ENCODE measurements around the gene THAP4. TPM values are rescaled to one million over a fixed set of nuclear protein-coding genes. Genes with fewer than 3 reads are reported as not detected.

THAP4 gene, protein sequence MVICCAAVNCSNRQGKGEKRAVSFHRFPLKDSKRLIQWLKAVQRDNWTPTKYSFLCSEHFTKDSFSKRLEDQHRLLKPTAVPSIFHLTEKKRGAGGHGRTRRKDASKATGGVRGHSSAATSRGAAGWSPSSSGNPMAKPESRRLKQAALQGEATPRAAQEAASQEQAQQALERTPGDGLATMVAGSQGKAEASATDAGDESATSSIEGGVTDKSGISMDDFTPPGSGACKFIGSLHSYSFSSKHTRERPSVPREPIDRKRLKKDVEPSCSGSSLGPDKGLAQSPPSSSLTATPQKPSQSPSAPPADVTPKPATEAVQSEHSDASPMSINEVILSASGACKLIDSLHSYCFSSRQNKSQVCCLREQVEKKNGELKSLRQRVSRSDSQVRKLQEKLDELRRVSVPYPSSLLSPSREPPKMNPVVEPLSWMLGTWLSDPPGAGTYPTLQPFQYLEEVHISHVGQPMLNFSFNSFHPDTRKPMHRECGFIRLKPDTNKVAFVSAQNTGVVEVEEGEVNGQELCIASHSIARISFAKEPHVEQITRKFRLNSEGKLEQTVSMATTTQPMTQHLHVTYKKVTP
- polyA plus RNA-seq (2013, experiment 1 of 4): 50.0 TPM
- 44.4 TPM for polyA plus RNA-seq (2013, experiment 2 of 4)
- polyA plus RNA-seq (2013, experiment 3 of 4): 38.3 TPM
- 41.7 TPM for polyA plus RNA-seq (2013, experiment 4 of 4)

DNA sequence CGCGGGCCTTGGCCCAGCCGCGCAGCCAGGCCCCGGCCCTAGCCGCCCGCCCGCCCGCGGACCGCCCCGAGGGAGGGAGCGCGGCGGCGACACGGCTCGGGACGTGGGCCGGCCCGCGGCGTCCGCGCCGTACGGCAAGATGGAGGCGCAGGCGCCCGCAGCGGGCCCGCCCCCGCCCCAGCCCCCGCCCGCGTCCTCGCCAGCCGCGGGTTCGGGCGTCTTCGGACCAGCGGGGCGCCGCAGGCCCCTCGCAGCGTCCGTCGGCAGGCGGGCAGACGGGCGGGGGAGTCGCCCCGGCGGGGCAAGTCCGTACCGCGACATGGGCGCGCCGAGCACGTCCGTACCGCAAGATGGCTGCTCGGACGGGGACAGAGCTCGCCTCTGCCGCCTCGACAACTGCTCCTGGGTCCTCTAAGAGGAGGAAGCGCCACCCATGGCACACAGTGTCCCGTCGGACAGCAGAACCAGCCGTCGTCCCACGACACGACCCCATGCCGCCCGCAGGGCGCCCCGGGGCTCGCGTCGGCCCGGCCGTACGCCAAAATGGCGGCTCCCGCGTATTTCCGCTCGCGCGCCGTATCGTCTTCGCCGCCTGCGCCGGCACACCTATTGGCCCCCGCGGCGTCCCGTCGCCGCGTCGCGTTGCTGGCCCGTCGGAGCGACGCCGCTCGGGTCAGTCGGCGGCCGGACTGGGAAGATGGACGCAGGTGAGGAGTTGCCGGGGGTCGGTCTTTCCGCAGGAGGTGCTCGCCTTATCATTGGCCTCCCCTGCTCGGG is at the start of gene THAP4, which contains the start of gene ATG4B:
THAP4 (minus strand) TSS at position 141 of the 777 bp plus-strand sequence. CDS start 141 bp downstream, outside the sequence.
ATG4B (plus strand) TSS at position 676 of the 777 bp plus-strand sequence; CDS start at position 698, 22 bp downstream.
- Histone ChIP-seq H3K9me3 (ENCODE audit: control insufficient read depth, low read length) (no peaks in the 10 kb centered on the region), H3K27ac (ENCODE audit: insufficient read depth, low read depth, low read length, poor library complexity, severe bottlenecking) (peak within 1 kb of the TSS; percentile 98), H3K4me3 (ENCODE audit: insufficient read depth, low read depth, low read length) (peak within 1 kb of the TSS; percentile 89), H3K36me3 (ENCODE audit: control insufficient read depth, insufficient read depth, low read length) (peaks cover 27% of the 10 kb centered on the region), H3K27me3 (ENCODE audit: control insufficient read depth, insufficient read depth, low read length, poor library complexity, severe bottlenecking) (no peaks in the 10 kb centered on the region), H3K4me1 (ENCODE audit: control insufficient read depth, insufficient read depth, low read length) (no peaks in the 10 kb centered on the region)
- WGBS, 2 experiments: 0% methylated on average over 123 of the region's 123 CpGs

DNA sequence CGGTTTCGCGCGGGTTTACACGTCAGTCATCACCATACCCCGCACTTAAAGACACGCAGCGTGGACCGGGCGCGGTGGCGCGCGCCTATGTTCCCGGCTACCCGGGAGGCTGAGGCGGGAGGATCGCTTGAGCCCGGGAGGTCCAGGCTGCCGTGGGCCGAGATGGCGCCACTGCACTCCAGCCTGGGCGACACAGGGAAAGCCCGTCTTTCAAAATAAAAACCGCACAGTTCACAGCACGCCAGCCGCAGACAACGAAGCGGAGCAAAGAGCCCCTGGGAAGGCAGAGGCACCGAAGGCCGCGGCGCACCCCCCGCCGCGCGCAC is 49.3 kb upstream of the THAP4 start:
- Histone ChIP-seq H3K27me3 (ENCODE audit: control insufficient read depth, insufficient read depth, low read length, poor library complexity, severe bottlenecking) (no peaks in the 10 kb centered on the region), H3K27ac (ENCODE audit: insufficient read depth, low read depth, low read length, poor library complexity, severe bottlenecking) (peak overlapping the region; percentile 17), H3K4me1 (ENCODE audit: control insufficient read depth, insufficient read depth, low read length) (peaks cover 7% of the 10 kb centered on the region), H3K9me3 (ENCODE audit: control insufficient read depth, low read length) (no peaks in the 10 kb centered on the region), H3K36me3 (ENCODE audit: control insufficient read depth, insufficient read depth, low read length) (peaks cover 10% of the 10 kb centered on the region), H3K4me3 (ENCODE audit: insufficient read depth, low read depth, low read length) (peak overlapping the region; percentile 87)
- WGBS, 2 experiments: 0% methylated on average over 37 of the region's 37 CpGs

DNA sequence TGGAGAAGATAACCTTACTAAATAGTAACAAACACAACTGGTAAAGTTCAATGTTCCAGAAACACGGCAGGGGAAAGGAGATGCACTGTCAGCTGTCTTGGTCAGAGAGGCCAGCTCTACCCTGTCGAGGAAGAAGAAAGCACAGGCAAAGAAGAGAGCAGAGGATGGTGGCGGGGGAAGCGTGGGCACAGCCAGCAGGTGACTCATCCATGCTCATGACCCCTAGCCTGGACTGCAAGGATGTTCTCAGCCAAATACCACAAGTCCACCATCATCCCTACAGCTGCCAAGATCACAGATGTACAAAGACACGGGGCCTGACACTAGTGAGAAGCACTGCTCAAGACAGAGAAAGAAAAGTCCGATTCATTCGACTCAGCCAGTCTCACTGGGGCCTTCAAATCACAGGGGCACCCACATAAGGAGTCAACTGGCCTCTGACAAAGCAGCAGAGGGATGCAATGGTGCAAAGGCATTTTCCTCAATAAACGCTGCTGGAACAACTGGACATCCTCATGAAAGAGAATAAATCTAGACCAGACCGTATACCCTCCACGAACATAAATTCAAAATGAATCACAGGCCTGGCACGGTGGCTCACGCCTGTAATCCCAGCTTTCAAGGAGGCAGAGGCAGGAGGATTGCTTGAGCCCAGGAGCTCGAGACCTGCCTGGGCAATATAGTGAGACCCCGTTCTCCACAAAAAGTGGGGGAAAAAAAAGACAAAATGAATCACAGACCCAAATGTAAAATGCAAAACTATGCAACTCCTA is 44.1 kb upstream of the THAP4 start:
- H3K27me3 ChIP-seq (ENCODE audit: control insufficient read depth, insufficient read depth, low read length, poor library complexity, severe bottlenecking): no peaks in the 10 kb centered on the region
- no peak overlapping the region for H3K27ac ChIP-seq (ENCODE audit: insufficient read depth, low read depth, low read length, poor library complexity, severe bottlenecking)
- WGBS, 2 experiments: 94 to 95% methylated on average over 14 of the region's 14 CpGs
- no peak overlapping the region for H3K4me3 ChIP-seq (ENCODE audit: insufficient read depth, low read depth, low read length)
- H3K36me3 ChIP-seq (ENCODE audit: control insufficient read depth, insufficient read depth, low read length): peaks cover 39% of the 10 kb centered on the region
- no peaks in the 10 kb centered on the region for H3K9me3 ChIP-seq (ENCODE audit: control insufficient read depth, low read length)
- no peaks in the 10 kb centered on the region for H3K4me1 ChIP-seq (ENCODE audit: control insufficient read depth, insufficient read depth, low read length)

DNA sequence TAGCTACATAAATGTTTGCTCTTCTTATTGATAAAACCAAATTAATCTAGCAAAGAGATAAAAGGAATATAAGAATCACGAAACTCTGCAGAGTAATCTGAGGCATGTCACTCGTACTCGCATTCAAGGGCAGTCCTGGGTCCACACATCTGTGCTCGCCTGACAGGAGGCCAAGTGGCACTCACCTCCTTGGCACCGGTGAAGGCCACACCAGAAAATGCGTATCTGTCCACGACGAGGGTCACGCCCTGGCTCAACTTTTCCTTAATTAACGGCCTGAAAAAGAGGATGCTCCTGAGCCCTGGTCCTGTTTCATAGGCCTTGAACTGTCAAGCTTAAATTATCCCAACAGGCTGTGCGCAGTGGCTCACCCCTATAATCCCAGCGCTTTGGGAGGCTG is 43.1 kb upstream of the THAP4 start:
- H3K27ac ChIP-seq (ENCODE audit: insufficient read depth, low read depth, low read length, poor library complexity, severe bottlenecking): no peak overlapping the region
- H3K36me3 ChIP-seq (ENCODE audit: control insufficient read depth, insufficient read depth, low read length): peaks cover 39% of the 10 kb centered on the region

DNA sequence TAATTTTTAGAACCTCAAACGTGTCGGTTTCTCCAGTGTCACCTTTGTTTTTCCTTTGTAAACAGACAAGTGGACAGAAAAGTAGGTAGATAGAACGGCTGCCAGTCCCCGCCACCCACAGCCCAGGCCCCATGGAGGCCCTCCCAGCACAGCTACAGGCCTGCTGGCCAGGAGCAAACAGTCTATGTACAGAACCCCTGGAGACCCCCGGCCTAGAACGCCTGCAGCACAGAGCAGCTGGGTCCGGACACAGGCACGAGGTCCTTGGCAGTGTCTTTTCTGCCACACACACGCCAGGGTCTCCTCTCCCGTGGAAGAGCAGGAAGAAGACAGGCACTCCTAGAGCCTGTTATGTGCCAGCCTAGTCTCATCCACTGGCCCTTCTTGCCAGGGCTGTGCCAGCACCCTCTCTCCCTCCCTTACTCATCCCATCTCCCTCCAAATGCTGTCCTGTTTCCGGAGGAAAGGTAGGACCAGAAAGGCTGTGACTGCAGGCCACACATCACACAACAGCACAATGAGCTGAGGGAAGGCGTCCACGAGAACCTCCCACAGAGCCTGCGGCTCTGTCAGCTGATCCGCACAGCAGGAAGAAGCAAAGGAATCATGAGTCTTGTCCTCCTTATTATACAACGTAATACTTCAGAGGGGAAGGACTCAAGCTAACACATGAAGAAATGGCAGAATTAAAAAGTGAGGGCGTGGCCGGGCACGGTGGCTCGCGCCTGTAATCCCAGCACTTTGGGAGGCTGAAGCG is 42.0 kb upstream of the THAP4 start:
- Histone ChIP-seq H3K27me3 (ENCODE audit: control insufficient read depth, insufficient read depth, low read length, poor library complexity, severe bottlenecking) (no peaks in the 10 kb centered on the region), H3K4me3 (ENCODE audit: insufficient read depth, low read depth, low read length) (no peak overlapping the region), H3K36me3 (ENCODE audit: control insufficient read depth, insufficient read depth, low read length) (peaks cover 34% of the 10 kb centered on the region), H3K27ac (ENCODE audit: insufficient read depth, low read depth, low read length, poor library complexity, severe bottlenecking) (no peak overlapping the region), H3K9me3 (ENCODE audit: control insufficient read depth, low read length) (no peaks in the 10 kb centered on the region), H3K4me1 (ENCODE audit: control insufficient read depth, insufficient read depth, low read length) (no peaks in the 10 kb centered on the region)
- 90% methylated on average over 22 of the region's 22 CpGs for WGBS, 2 experiments

More for the DNA sequence above, 43.1 kb upstream of the THAP4 start:
- H3K9me3 ChIP-seq (ENCODE audit: control insufficient read depth, low read length): no peaks in the 10 kb centered on the region
- 94 to 95% methylated on average over 12 of the region's 12 CpGs for WGBS, 2 experiments
- H3K27me3 ChIP-seq (ENCODE audit: control insufficient read depth, insufficient read depth, low read length, poor library complexity, severe bottlenecking): no peaks in the 10 kb centered on the region
- H3K4me3 ChIP-seq (ENCODE audit: insufficient read depth, low read depth, low read length): no peak overlapping the region
- H3K4me1 ChIP-seq (ENCODE audit: control insufficient read depth, insufficient read depth, low read length): no peaks in the 10 kb centered on the region

DNA sequence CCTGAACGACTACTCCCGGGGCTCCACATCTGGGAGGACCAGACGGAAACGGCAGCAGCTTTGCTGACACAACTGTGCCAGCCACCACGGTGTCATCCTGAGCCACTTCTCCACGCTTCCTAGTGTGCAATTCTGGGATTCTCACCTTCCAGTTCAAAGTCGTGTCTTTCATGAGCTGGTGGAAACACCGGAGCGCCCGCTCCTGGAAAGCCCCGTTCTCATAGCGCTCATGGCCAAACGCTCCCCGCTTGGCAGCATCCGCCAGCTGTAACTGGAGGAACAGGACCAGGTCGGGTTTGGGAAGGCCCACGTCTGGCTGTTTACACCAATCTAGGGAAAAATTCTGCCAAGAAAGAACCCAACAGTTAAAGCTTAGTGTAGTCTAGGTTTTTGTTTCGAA is 41.3 kb upstream of the THAP4 start:
- H3K4me1 ChIP-seq (ENCODE audit: control insufficient read depth, insufficient read depth, low read length): no peaks in the 10 kb centered on the region
- no peak overlapping the region for H3K27ac ChIP-seq (ENCODE audit: insufficient read depth, low read depth, low read length, poor library complexity, severe bottlenecking)
- H3K9me3 ChIP-seq (ENCODE audit: control insufficient read depth, low read length): no peaks in the 10 kb centered on the region
- no peaks in the 10 kb centered on the region for H3K27me3 ChIP-seq (ENCODE audit: control insufficient read depth, insufficient read depth, low read length, poor library complexity, severe bottlenecking)
- peaks cover 29% of the 10 kb centered on the region for H3K36me3 ChIP-seq (ENCODE audit: control insufficient read depth, insufficient read depth, low read length)
- no peak overlapping the region for H3K4me3 ChIP-seq (ENCODE audit: insufficient read depth, low read depth, low read length)
- WGBS, 2 experiments: 96% methylated on average over 18 of the region's 18 CpGs

DNA sequence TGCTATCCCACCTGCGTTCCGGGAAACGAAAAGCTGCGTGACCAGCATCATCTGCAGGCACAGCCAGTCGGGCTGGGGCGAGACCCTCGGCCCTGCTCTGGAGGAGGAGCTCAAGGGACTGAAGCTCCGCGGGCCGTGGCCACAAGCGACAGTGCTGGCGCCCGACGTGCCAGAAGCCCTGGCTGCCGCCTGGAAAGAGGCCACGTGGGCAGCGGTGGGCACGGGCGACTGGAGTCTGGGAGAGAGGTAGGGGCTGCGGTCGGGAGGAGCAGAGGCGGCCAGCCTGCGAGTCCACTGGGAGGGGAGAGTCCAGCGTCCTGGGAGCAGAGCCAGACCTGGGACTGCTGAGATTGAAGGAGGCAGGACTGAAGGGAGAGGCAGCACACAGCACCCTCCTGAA is 40.4 kb upstream of the THAP4 start:
- no peaks in the 10 kb centered on the region for H3K9me3 ChIP-seq (ENCODE audit: control insufficient read depth, low read length)
- WGBS, 2 experiments: 93% methylated on average over 24 of the region's 24 CpGs
- peaks cover 29% of the 10 kb centered on the region for H3K36me3 ChIP-seq (ENCODE audit: control insufficient read depth, insufficient read depth, low read length)
- H3K4me1 ChIP-seq (ENCODE audit: control insufficient read depth, insufficient read depth, low read length): no peaks in the 10 kb centered on the region
- H3K27me3 ChIP-seq (ENCODE audit: control insufficient read depth, insufficient read depth, low read length, poor library complexity, severe bottlenecking): no peaks in the 10 kb centered on the region
- no peak overlapping the region for H3K27ac ChIP-seq (ENCODE audit: insufficient read depth, low read depth, low read length, poor library complexity, severe bottlenecking)
- H3K4me3 ChIP-seq (ENCODE audit: insufficient read depth, low read depth, low read length): no peak overlapping the region

DNA sequence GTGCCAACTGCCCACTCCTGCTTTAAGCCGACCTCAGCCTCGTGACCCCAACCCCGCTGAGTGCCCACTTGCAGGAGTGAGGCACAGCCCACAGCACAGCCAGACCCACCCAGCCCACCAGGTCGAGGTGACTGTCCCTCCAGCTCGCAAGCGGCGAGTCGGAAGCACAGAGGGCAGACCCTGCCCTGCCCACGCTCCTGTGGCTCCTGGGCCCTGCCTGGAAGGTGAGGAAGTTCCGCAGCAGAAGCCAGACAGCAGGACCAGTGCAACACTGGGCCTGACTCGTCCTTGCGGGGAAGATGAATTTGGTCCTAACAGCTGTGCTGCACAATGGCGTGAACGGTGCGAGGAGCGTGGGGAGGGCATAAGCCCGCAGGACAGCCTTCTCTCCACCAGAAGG is 39.7 kb upstream of the THAP4 start:
- peaks cover 29% of the 10 kb centered on the region for H3K36me3 ChIP-seq (ENCODE audit: control insufficient read depth, insufficient read depth, low read length)
- 94% methylated on average over 17 of the region's 17 CpGs for WGBS, 2 experiments

DNA sequence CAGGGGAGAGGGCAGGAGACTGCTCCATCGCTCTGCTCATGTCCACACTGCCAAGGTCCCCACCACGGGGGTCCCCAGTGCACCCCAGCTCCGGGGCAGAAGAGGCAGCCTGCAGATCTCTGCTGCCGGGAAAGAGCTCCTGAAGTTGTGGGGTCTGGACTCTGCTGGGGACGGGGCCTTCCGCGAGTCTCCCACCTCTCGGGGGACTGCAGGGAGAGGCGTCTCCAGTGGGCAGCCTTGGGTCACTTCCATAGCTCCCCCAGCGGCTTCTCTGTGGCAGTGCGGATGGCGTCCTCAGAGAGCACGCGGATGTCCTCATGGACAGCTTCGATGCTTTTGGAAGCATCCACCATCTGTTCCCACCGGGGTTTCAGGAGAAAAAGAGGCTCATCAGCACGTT is 38.9 kb upstream of the THAP4 start:
- no peak overlapping the region for H3K27ac ChIP-seq (ENCODE audit: insufficient read depth, low read depth, low read length, poor library complexity, severe bottlenecking)
- H3K27me3 ChIP-seq (ENCODE audit: control insufficient read depth, insufficient read depth, low read length, poor library complexity, severe bottlenecking): no peaks in the 10 kb centered on the region
- no peaks in the 10 kb centered on the region for H3K4me1 ChIP-seq (ENCODE audit: control insufficient read depth, insufficient read depth, low read length)
- peaks cover 36% of the 10 kb centered on the region for H3K36me3 ChIP-seq (ENCODE audit: control insufficient read depth, insufficient read depth, low read length)
- no peaks in the 10 kb centered on the region for H3K9me3 ChIP-seq (ENCODE audit: control insufficient read depth, low read length)
- H3K4me3 ChIP-seq (ENCODE audit: insufficient read depth, low read depth, low read length): no peak overlapping the region
- 89 to 90% methylated on average over 17 of the region's 17 CpGs for WGBS, 2 experiments

More for the DNA sequence above, 39.7 kb upstream of the THAP4 start:
- Histone ChIP-seq H3K4me1 (ENCODE audit: control insufficient read depth, insufficient read depth, low read length) (no peaks in the 10 kb centered on the region), H3K27ac (ENCODE audit: insufficient read depth, low read depth, low read length, poor library complexity, severe bottlenecking) (no peak overlapping the region), H3K27me3 (ENCODE audit: control insufficient read depth, insufficient read depth, low read length, poor library complexity, severe bottlenecking) (no peaks in the 10 kb centered on the region), H3K4me3 (ENCODE audit: insufficient read depth, low read depth, low read length) (no peak overlapping the region), H3K9me3 (ENCODE audit: control insufficient read depth, low read length) (no peaks in the 10 kb centered on the region)

Data from ectodermal cell (in vitro differentiated cells).